Measurements from ENCODE around the gene TPCN1. TPM values are rescaled to one million over a fixed set of nuclear protein-coding genes. Genes with fewer than 3 reads are reported as not detected.

Gene TPCN1
- total and polyA plus RNA-seq, 2 of the 8 experiments (the other 6 are each of a cell fraction or from before 2014, with no cell fraction given) = 14.9 to 21.4 TPM

DNA sequence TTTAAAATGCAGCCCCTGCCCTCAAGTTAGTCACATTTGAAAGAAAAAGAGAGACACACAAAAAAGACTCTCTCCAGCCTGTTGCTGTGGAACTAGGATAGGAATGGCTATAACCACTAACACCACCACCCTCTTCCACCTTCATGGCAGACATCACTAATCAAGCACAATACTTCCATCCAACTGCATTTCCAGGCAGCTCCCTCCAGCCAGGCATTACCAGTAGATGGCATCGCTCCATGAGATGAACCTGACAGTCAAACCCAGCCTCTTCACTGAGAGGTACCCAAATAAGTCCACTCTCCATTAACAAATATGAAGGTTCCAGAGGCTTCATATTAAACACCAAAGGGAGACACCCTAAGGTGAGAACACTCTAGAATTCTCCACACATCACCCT lies 89.2 kb downstream of the TPCN1 start (continued):
- TF ChIP-seq, protein P1, sequence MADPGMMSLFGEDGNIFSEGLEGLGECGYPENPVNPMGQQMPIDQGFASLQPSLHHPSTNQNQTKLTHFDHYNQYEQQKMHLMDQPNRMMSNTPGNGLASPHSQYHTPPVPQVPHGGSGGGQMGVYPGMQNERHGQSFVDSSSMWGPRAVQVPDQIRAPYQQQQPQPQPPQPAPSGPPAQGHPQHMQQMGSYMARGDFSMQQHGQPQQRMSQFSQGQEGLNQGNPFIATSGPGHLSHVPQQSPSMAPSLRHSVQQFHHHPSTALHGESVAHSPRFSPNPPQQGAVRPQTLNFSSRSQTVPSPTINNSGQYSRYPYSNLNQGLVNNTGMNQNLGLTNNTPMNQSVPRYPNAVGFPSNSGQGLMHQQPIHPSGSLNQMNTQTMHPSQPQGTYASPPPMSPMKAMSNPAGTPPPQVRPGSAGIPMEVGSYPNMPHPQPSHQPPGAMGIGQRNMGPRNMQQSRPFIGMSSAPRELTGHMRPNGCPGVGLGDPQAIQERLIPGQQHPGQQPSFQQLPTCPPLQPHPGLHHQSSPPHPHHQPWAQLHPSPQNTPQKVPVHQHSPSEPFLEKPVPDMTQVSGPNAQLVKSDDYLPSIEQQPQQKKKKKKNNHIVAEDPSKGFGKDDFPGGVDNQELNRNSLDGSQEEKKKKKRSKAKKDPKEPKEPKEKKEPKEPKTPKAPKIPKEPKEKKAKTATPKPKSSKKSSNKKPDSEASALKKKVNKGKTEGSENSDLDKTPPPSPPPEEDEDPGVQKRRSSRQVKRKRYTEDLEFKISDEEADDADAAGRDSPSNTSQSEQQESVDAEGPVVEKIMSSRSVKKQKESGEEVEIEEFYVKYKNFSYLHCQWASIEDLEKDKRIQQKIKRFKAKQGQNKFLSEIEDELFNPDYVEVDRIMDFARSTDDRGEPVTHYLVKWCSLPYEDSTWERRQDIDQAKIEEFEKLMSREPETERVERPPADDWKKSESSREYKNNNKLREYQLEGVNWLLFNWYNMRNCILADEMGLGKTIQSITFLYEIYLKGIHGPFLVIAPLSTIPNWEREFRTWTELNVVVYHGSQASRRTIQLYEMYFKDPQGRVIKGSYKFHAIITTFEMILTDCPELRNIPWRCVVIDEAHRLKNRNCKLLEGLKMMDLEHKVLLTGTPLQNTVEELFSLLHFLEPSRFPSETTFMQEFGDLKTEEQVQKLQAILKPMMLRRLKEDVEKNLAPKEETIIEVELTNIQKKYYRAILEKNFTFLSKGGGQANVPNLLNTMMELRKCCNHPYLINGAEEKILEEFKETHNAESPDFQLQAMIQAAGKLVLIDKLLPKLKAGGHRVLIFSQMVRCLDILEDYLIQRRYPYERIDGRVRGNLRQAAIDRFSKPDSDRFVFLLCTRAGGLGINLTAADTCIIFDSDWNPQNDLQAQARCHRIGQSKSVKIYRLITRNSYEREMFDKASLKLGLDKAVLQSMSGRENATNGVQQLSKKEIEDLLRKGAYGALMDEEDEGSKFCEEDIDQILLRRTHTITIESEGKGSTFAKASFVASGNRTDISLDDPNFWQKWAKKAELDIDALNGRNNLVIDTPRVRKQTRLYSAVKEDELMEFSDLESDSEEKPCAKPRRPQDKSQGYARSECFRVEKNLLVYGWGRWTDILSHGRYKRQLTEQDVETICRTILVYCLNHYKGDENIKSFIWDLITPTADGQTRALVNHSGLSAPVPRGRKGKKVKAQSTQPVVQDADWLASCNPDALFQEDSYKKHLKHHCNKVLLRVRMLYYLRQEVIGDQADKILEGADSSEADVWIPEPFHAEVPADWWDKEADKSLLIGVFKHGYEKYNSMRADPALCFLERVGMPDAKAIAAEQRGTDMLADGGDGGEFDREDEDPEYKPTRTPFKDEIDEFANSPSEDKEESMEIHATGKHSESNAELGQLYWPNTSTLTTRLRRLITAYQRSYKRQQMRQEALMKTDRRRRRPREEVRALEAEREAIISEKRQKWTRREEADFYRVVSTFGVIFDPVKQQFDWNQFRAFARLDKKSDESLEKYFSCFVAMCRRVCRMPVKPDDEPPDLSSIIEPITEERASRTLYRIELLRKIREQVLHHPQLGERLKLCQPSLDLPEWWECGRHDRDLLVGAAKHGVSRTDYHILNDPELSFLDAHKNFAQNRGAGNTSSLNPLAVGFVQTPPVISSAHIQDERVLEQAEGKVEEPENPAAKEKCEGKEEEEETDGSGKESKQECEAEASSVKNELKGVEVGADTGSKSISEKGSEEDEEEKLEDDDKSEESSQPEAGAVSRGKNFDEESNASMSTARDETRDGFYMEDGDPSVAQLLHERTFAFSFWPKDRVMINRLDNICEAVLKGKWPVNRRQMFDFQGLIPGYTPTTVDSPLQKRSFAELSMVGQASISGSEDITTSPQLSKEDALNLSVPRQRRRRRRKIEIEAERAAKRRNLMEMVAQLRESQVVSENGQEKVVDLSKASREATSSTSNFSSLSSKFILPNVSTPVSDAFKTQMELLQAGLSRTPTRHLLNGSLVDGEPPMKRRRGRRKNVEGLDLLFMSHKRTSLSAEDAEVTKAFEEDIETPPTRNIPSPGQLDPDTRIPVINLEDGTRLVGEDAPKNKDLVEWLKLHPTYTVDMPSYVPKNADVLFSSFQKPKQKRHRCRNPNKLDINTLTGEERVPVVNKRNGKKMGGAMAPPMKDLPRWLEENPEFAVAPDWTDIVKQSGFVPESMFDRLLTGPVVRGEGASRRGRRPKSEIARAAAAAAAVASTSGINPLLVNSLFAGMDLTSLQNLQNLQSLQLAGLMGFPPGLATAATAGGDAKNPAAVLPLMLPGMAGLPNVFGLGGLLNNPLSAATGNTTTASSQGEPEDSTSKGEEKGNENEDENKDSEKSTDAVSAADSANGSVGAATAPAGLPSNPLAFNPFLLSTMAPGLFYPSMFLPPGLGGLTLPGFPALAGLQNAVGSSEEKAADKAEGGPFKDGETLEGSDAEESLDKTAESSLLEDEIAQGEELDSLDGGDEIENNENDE (IDR thresholded peaks at IDR 0.05; ENCODE audit: insufficient replicate concordance, low read length) = no peak
- TF ChIP-seq CBX5 (IDR thresholded peaks at IDR 0.05; ENCODE audit: low read depth, low read length) = no peak

All from H1 (cell line).